ENCODE results near the gene MYEOV.

- TF ChIP-seq ASH2L (IDR thresholded peaks at IDR 0.05; ENCODE audit: borderline replicate concordance, low read depth) (no peak), TBL1XR1 (IDR thresholded peaks at IDR 0.05; ENCODE audit: low read depth, low read length) (no peak), MYB (IDR thresholded peaks at IDR 0.05; ENCODE audit: borderline replicate concordance, low read depth, low read length) (no peak), MAX (IDR thresholded peaks at IDR 0.05; ENCODE audit: low read depth, low read length) (no peak), CTCF (IDR thresholded peaks at IDR 0.05 in 2 of 3, conservative IDR thresholded peaks at IDR 0.05 in 1 of 3; ENCODE audit: control insufficient read depth in 2 of 3, extremely low read depth in 1 of 3, insufficient read depth in 1 of 3, low read depth in 3 of 3, low read length in 3 of 3) (no peak), REST (IDR thresholded peaks at IDR 0.05; ENCODE audit: low read depth, low read length) (no peak), CREM (IDR thresholded peaks at IDR 0.05; ENCODE audit: low read depth) (no peak), EZH2 (IDR thresholded peaks at IDR 0.05; ENCODE audit: borderline replicate concordance, control insufficient read depth, low read depth, low read length) (no peak), JUND (IDR thresholded peaks at IDR 0.05; ENCODE audit: low read depth, low read length) (no peak), HCFC1 (IDR thresholded peaks at IDR 0.05; ENCODE audit: low read length) (no peak), TCF12 (IDR thresholded peaks at IDR 0.05; ENCODE audit: low read depth, low read length) (no peak), GATAD2B (conservative IDR thresholded peaks at IDR 0.05; ENCODE audit: low read depth) (no peak), CEBPB (IDR thresholded peaks at IDR 0.05; ENCODE audit: borderline replicate concordance in 1 of 2, low read depth in 2 of 2, low read length in 2 of 2) (no peak), CUX1 (IDR thresholded peaks at IDR 0.05; ENCODE audit: insufficient replicate concordance, low read depth, low read length) (no peak)
Measured at GRCh38 chr11:69284081-69284511, 9.9 kb upstream of the MYEOV start.
